Fibroblast of pulmonary artery (primary cell): ENCODE data around the gene CCDC192.

ENCODE experiments used
- DNase-seq: peaks from one replicate; pipeline ENCODE4 v3.0.0-alpha.2; 2010; ENCODE audit warnings: low read depth
- H3K4me3 ChIP-seq: replicated peaks from 2 replicates; pipeline ENCODE4 v1.5.1; 2011; ENCODE audit warnings: low read depth, mild to moderate bottlenecking, control low read depth, low read length, moderate library complexity
- CTCF ChIP-seq: IDR thresholded peaks from 2 replicates; pipeline ENCODE4 v1.5.1; 2011; ENCODE audit warnings: mild to moderate bottlenecking, control low read depth, low read length, inconsistent platforms; ENCODE audit errors: missing control alignments

The CCDC192 gene

DNA sequence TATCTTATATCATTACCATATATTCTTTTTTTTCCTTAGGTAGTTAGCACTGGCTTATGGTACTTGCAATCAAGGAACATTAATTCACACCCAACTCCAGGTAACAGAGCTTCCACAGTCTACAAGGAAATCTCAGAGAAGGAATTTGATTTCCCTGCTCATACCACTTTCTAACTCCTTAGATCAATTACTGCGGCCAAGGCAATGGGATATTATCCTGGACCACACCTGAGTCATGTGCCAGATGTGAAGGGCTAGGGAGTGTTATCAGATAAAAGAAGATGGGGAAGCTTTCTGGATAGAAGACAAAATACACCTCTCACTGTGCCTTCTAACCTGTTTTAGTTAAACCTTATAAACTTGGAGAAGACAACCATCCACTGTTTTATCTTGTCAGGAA, 181.2 kb downstream of the CCDC192 start:
- no peak for DNase-seq
- no peak for TF ChIP-seq CTCF

GRCh38 chr5:127885176-127885575, 182.0 kb downstream of the CCDC192 start:
- no peak for TF ChIP-seq CTCF
- DNase-seq: no peak
- no peak overlapping the region for H3K4me3 ChIP-seq

More for the DNA sequence above, 181.2 kb downstream of the CCDC192 start:
- H3K4me3 ChIP-seq: no peak overlapping the region

DNA sequence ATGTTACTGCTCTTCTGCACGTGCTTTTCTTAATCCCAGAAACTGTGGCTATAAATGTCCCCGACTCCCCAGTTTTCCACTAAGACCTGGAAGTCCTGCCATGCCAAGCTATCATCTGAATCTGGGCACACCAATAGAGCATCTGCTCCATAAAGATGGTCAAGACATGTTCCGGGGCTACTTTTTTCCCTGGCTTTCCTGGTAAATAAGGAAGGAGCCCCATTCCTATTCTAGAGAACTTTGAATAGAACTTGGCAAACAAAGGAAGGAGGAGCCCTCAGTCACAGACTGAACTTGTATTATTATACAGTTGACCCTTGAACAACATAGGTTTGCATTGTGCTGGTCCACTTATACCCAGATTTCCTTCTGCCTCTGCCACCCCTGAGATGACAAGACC, 182.9 kb downstream of the CCDC192 start:
- no peak overlapping the region for H3K4me3 ChIP-seq
- no peak for DNase-seq
- TF ChIP-seq CTCF: no peak

DNA sequence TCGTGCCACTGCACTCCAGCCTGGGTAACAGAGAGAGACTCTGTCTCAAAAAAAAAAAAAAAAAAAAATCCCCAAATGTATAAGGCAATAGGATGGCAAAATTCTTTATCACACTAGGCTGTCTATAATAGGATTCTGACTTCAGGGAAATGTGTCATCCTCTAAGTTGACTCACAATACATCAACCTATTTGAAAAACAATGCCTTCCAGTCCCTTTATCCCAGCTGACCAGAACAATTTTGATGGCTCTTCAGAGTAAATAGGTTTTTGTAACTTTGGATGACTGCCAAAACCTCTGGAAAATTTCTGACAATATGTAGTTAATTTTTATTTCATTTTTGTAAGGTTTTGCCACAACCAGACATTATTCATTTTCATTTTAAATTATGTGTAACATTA, 184.1 kb downstream of the CCDC192 start:
- no peak for TF ChIP-seq CTCF
- DNase-seq: peak; percentile 76
- H3K4me3 ChIP-seq: no peak overlapping the region

GRCh38 chr5:127891942-127892341, 188.8 kb downstream of the CCDC192 start:
- no peak for DNase-seq
- TF ChIP-seq CTCF: no peak
- no peak overlapping the region for H3K4me3 ChIP-seq

GRCh38 chr5:127892467-127893207, 189.4 kb downstream of the CCDC192 start:
- TF ChIP-seq CTCF: no peak
- no peak overlapping the region for H3K4me3 ChIP-seq
- DNase-seq: peak; percentile 79

DNA sequence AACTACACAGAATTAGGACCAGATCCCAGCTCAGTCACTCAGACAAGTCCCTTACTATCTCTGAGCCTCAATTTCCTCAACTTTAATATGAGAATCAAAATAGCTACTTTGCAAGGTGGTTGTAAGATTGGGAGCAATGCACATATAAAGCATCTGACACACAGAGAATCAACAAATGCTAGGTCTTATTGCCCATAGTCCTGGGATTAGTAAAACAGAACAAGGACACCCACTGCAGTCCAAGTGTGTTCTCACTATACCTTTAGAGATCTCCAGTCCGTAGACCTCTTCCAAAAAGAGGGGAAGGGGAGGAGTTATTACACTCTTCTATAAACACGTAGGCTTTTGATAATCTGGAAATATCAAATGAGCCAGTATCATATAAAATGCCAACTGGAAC, 190.0 kb downstream of the CCDC192 start:
- no peak for DNase-seq
- no peak overlapping the region for H3K4me3 ChIP-seq
- TF ChIP-seq CTCF: no peak
